PFSK-1 (cell line): Measurements from ENCODE around the gene ST7L.

ENCODE experiments used
- POLR2AphosphoS5 ChIP-seq: IDR thresholded peaks from 2 replicates; pipeline ENCODE4 v1.6.1; 2012; ENCODE audit warnings: low read depth, mild to moderate bottlenecking, control low read depth, low read length, moderate library complexity
- REST ChIP-seq, 2 experiments: IDR thresholded peaks; 2 replicates each; pipeline versions ENCODE4 v1.6.1 to v1.8.0; 2011 to 2012; ENCODE audit warnings: low read depth in 2 of 2, low read length in 2 of 2, control low read depth in 1 of 2, inconsistent platforms in 1 of 2, mild to moderate bottlenecking in 1 of 2, moderate library complexity in 1 of 2; ENCODE audit not compliant: insufficient read depth in 1 of 2
- SIN3A ChIP-seq: IDR thresholded peaks from 2 replicates; pipeline ENCODE4 v1.6.1; 2012; ENCODE audit warnings: mild to moderate bottlenecking, low read length, moderate library complexity, borderline replicate concordance; ENCODE audit not compliant: insufficient read depth
- TAF1 ChIP-seq: IDR thresholded peaks from 2 replicates; pipeline ENCODE4 v1.6.1; 2012; ENCODE audit warnings: low read length, control low read depth, borderline replicate concordance; ENCODE audit not compliant: insufficient read depth

- TF ChIP-seq TAF1 (no peak), REST (IDR thresholded peaks at IDR 0.05; ENCODE audit: insufficient read depth in 1 of 2, low read depth in 2 of 2, low read length in 2 of 2) (no peak), SIN3A (no peak), POLR2AphosphoS5 (no peak)
Measured at GRCh38 chr1:112544011-112544688, 74.8 kb downstream of the ST7L start.
